Lung microvascular endothelial cell (primary cell): ENCODE results near the gene ADAMTSL2. TPM values are rescaled to one million over a fixed set of nuclear protein-coding genes. Genes with fewer than 3 reads are reported as not detected.

Source experiments
- DNase-seq, 2 donors: peaks; one replicate each; pipeline versions ENCODE4 v3.0.0 to v3.0.0-alpha.2; 2010; ENCODE audit warnings: low read depth in 2 of 2
- total RNA-seq: library from RNA; depleted of rRNA; stranded (reverse); fragments of >200 nt; gene quantifications from 2 replicates; pipeline ENCODE4 v1.2.1, GENCODE V29; 2014

ADAMTSL2 gene
- total RNA-seq, 1 donor from 2014 or later = under 0.01 TPM

DNA sequence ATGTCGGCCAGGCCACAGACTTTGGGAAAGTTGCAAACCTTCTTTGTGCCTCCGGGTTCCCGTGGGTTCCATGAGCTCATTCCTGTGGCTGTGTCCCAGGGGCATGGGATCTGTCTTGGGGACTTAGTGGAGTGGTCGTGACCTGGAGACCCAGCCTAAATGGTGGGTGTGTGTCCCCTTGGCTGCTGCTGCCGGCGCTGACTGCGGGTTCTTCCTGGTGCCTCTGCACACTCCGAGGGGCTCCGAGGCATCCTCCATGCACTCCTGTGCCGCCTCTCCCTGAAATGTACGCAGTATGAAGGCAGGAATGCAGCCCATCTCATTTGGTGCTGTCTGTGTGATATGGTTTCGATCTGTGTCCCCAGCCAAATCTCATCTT lies 34.6 kb upstream of the ADAMTSL2 start:
- no peak for DNase-seq

DNA sequence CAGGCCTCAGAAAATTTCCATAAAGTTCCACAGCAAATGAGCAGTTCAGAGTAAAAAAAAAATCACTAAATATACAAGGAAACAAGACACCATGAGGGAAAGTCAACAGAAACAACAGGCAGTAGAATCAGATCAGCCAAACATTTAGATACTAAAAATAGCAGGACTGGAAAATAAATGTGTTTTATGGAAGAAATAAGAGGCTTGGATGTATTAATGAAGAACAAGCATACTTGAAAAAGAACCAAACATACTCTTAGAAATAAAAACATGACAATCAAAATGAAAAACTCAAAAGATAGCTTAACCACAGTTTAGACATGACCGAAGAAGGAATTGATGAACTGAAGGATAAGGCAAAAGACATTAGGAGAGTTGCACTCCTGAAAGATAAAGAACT lies 32.4 kb upstream of the ADAMTSL2 start:
- DNase-seq = no peak

DNA sequence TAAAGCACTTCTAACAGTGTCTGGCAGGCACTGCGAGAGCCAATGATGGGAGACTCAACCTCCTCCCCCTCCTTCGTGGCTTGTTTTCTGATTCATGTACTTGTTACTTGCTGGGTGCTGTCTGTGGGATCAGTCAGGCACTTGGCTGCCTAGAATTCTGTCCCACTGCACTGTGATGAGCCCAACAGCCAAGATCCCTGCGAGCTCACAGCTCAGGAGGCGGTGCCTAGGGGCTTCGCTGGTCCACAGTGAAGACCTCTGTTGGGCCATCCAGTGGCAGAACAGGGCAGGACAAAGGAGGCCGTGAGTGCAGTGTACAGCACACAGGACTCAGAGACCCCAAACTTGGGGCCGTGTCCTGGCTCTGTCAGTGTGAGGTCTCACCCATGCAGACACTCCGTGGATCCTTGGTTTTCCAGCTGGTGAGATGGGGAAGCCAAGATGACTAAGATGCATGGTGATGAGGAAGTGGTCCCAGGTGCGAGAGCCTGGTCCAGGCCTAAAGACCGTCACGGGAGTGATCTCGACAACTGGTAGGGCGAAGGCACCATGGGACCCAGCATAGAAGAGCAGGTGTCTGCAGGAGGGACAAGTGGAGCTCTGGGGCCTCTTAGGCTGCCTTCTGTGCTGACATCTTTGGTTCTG lies 29.2 kb upstream of the ADAMTSL2 start:
- no peak for DNase-seq

DNA sequence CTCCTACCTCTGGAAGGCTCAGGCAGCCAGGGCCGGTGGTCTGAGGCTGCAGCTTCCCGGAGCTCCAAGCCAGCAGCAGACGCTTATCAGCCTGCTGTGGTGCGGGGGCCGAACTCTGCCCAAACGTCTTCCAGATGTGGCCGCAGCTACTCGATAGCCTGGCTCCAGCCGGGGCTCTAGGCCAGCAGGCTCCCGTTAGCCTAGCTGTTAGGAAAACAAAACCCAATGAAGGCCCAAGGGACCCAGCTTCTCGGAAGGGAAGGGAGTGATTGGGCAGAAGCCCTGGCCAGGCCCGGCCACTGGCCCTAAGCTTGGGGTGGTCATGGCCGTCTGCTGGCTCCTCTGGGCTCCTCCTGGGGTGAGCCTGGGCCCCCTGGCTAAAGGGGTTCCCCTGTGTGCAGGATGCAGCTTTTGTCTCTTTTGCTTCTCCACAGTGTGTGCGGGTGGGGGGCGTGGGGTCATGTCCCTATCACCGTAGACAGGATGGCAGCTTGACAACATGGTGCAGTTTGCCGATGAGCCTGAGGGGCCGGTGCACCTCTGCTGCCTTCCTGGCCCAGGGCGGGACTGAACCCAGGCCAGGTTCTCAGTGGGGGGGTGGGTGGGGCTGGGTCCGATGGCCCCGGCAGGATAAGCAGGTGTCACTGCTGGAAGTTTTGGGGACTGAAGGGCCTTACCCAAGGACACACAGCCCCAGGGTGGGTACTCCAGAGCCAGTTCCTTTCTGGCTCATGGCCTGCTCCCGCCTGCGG lies 28.4 kb upstream of the ADAMTSL2 start:
- no peak for DNase-seq

DNA sequence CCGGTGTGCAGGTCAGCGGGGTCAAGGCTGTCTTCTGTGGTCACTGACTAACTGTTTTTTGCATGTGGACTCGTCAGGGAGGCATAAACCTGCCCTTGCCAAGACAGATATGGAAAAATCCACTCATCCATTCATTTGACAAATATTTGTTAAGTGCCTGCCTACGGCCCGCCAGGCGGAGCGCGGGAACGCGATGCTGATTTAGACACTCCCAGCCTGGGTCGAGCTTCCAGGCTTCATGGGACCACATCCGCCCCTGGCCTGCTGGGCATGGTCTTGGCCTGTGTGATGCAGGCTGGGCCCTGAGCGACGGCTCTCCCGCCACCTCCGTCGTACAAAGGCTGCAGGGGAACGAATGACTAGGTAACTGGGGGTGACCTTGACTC lies 27.9 kb upstream of the ADAMTSL2 start:
- DNase-seq = peak in 1 of 2 donors; percentile 56

DNA sequence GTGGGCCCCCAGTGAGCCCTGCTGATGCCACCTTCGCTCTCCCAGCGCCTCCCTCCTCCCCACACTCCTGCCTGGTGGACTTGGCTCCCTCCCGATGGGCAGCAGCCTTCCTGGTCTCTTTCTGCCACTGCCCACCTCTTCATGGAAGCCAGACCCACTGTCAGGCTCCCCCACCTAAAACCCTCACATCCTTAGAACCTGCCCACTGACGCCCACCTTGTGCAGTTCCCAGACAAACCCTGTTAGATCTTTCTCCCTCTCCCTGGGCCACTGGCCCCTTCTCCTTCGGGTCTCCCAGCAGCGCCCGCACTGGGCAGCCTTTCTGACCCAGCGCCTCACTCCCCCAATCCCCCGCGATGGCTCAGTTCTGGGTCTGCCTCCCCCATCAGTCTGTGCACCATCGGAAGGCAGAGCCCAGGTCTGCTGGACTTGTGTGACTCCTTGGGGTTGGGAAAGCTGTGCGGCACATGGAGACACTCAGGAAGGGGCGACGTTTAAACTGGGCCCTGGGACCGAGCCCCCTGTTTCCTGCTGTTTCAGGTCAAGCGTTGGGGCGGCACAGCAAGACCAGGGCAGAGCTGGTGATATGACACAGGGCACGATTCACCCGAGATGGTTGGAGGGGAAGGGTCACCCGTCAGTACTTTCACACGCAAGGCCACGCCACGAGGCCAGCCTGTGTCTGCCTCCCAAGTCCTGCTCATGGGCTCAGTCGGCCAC lies 27.1 kb upstream of the ADAMTSL2 start:
- no peak for DNase-seq

DNA sequence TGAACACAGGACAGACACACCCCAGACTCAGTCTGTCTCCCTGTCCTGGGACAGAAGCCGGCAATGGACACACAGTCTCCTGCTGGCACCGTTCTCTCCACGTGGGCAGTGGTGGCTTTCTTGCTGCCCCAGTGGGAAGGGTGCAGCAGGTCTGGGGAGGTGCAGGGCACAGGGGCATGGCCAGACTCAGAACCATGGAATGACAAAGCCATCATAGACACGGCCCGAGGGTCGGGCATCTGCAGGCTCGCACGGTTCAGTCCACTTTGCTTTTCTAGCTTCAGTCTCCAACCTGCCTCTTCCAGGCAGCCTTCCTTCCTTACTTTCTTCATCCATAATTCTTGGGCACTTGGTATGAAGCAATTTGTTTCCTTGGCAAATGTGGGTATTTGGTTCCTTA lies 26.5 kb upstream of the ADAMTSL2 start:
- DNase-seq = no peak

DNA sequence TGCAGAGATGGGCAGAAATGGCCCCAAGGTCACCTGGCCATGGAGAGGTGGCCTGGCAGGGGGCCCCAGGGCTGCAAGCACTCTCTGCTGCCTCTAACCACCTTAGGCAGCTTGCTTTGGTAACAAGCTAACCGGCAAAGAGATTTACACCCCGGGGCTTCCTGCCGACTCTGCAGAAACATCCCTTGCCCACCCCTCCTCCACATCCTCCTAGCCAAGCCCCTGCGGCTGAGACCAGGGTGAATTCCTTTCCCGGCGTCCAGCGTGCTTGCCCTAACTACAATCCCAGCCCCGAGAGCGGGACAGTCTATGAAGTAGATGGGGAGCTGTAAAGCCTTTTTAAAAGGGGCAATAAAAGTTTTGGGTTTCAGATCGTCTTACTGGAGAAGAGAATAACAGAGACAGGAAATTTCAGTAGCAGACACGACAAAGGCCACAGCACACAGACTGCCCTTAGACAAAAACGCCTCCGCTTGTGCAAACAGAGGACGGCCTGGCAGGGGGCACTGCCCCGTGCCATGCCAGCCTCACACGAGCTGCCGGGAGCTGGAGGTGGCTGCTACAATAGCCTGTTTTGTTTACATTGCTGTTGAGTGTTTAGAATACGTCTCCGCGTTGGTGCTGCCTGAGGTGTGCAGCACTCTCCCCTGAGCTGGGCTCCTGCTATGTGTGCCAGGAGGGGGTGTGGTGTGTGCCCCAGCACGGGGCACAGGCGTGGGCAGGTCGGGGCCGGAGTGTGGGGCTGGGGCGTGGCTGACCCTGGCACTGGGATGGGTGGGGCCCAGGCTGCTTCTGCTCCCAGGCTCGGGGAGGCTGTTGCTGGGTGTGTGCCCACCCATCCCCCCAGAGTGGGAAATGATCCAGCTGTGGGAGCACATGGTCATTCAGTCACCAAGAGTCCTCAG lies 25.1 kb upstream of the ADAMTSL2 start:
- DNase-seq = peak in 1 of 2 donors; percentile 12

DNA sequence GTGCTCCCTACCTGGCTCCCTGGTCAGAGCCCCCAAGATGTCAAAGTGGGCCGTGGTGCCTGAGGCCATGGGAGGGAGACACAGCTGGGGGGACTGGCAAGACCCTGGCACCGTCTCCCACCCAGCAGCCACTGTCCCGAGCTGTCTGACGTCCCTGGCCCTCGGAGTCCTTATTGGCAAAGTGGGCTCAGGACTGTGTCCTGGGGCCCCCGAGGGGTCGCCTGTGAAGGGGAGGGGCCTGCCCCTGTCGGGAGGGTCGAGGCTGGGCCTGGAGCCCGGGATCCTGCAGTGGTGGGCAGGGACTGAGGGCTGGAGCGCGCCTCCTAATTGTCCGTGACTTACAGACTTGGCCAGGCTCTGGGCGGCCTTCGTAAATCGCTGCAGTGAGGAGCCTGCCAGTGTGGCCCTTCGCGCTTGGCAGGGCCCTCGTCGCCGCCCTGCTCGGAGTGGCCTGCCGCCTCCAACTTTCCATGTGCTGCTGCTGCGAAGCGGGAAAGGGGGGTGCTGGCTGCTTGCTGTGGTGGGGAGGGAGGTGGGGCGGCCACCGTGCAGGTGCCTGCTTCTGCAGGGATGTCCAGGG lies 23.5 kb upstream of the ADAMTSL2 start:
- DNase-seq = no peak

DNA sequence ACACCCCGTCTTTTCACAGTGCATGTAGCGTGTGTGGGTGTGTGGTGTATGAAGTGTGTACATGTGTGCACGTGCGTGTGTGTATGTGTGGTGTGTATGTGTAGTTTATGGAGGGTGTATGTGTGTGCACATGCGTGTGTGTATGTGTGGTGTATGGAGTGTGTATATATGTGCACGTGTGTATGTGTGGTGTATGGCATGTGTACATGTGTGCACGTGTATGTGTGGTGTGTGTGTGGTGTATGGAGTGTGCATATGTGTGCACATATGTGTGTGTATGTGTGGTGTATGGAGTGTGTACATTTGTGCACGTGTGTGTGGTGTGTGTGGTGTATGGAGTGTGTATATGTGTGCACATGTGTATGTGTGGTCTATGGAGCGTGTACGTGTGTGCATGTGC lies 22.9 kb upstream of the ADAMTSL2 start:
- DNase-seq = no peak

DNA sequence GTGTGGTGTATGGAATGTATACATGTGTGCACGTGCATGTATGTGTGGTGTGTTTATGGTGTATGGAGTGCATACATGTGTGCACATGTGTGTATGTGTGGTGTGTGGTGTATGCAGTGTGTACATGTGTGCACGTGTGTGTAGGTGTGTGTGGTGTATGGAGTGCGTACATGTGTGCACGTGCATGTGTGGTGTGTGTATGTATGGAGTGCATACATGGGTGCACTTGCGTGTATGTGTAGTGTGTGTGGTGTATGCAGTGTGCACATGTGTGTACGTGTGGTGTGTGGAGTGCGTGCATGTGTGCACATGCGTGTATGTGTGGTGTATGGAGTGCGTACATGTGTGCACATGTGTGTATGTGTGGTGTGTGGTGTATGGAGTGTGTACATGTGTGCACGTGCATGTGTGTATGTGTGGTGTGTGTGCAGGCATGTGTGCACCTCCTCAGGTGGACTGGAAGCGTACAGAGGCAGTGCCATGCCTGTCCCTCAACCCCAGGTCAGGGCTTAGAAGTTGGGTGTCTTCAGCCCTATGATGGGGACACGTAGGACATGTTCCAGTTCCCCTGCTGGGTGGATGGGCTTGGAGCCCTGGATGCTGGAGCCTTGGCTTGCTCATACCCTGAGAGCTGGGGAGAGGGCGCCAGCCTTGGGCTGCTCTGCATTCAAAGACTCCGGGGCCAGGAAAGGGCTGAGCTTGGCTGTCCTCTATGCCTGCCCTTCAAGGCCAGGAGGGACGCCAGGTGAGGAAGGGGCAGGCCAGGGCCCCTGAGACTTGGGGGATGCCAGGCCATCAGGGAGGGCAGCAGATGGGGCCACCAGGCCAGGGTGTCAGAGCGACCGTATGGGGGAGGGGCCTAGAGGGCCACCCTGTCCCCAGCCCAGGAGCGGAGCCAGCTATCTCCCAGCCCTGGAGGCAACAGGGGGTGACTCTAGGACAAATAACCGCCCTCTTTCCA lies 22.0 kb upstream of the ADAMTSL2 start:
- no peak for DNase-seq

DNA sequence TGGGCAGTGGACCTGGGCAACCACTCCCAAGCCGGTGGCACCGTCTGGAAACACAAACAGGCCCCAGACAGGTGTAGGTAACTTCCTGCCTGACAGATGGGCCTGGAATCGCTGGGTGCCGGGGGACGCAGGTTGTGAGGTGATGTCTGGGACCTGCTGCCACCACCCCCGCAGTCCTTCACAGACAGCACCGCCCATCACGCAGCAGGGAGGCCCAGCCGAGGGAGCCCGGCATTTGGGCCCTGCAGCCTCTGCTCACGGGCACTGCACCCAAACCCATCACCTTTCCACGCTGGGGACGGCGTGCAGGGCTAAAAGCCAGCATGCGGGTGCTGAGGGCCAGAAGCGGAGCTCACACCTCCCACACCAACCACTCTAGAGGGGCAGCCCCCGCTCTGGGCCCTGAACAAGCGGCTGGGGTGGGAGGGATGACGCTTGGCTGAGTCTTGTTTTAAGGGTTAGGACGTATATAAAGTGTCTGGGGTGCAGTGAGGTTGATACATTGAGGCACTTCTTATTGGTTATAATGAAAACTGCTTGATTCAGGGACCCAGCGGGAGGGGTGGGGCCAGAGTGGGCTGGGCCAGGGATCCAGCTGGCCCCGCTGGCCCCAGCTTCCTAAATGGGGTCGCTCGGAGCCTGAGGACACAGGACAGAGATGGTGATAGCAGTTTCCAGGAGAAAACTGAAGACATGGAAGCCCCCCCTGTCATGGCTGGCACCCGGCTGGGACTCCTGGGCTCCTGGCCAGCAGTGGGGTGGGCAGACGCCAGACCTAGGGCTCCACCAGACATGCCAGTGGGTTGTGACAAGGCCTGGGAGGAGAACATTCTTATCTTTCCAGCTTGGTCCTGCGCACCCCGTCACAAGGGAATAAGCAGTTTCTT lies 21.0 kb upstream of the ADAMTSL2 start:
- DNase-seq = no peak

DNA sequence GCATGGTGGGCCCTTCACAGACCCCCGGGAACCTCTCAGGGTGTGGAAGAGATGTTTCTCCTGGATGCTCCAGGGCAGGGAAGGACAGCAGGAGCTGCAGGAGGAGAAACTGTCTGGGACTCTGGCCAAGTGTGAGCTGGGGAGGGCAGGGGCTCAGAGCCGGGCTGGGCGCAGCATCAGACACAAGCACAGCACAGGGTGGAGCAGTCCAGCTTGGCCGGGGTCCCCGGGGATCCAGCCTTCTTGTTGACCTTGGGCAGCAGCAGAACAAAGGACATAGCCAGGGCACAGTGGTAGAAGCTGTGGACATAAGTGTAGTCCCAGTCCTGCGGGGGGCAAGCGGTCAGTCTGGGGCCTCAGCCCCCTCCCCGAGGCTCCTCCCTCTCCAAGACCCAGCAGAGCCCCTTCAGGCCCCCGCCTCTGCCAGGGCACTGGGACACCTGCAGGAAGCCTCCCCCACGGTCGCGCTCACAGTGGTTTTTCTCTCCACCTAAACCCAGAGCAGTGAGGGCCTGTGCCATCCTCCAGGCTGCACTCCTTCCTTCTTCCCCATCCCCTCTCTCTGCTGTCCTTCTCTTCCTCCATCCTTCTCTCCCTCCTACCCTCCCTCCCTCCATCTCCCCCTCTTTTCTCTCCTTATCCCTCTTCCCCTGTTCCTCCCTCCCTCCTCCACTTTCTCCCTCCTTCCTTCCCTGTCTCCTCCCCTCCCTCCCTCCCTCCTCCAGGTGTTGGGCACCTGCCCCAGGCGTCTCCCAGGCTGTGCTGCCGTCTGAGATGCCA lies 19.9 kb upstream of the ADAMTSL2 start:
- DNase-seq = no peak

DNA sequence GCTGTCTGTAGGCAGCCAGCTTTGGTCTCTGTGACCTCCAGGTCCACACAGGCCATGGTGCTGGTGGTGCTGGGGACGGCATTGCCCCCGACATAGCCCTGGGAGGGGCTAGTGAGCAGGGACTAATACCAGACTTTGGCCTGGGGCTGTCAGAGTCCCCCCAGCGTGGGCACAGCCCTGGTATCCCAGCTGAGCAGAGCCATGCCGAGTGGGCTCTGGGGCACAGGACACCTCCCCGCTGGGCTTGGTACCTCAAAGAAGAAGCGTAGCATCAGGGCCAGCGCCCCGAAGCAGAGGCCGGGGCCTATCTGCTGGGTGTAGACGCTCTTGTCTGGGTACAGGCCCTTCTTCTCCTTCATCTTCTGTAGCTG lies 19.3 kb upstream of the ADAMTSL2 start:
- no peak for DNase-seq

DNA sequence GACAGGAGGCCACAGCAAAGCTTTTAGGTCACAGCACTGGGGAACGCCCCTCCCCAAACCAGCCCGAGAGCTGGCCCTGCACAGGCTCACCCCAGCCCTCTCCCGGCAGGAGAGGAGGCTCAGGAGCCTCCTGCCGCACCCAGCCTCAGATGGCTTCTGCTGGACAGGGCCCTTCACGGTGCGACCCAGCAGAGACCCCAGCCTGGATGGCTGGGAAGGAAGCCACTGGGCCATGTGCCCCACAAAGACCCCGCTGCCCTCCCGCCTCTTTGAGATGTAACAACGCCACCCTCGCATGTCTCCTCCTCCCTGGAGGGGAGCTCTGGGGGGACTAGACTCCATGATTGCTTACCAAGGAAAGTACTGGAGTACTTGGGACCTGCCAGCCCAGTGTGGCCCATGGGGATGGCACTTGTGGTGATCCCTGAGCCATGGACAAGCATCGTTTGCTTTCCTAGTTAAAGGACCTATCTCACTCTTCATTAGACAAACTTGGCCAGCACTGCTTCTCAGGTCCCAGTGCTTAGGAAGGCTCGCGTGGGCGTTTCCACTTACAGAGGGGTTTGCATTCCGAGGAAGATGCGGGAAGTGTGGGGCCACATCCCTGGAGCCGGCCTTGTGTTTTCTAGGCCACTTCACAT lies 18.8 kb upstream of the ADAMTSL2 start:
- DNase-seq = no peak

DNA sequence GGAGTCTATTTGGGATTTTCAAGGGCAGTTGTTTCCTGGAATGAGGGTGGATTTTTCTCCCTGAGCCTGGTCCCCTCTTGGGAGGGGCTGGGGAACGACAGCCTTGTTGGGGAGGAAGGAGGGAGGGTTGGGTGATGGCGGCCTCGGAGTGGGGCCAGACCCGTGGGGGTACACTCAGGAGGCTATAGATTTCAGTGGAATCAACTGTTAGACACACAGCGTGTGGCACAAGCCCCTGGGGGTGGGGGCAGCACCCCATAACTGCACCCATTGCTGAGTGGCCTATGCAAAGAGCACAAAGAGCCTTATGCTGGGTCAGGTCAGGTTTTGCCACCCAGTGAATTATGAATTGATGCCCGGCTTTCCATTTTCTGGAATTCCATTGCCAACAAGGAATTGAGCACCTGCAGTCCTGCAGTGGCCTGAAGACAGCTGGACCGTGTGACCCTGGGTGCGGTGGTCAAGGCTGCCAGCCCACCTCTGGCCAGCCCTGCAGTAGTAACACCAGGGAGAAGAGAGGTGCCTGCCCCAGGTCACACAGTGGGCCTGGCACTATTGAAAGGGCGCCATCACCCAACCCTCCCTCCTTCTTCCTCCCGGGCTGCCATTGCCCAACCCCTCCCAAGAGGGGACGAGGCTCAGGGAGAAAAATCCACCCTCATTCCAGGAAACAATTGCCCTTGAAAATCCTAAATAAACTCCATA lies 18.1 kb upstream of the ADAMTSL2 start:
- no peak for DNase-seq

DNA sequence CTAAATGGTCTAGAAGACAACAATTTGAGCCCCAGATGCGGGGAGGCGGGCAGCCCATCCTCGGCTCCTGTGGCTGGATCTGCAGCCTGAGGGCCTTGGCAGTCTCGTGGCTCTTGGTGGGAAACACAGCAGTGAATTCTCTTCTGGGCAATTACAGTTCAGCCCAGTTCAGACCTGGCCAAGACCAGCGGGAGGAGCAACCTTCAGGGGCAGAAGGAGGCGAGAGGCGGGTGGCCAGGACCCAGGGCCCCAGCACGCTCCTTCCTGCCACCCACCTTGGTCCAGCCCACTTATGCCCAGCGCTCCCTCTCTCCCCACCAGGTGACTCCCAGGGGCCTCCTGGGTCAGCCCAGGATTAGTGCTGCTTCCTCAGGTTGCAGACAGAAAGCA lies 17.5 kb upstream of the ADAMTSL2 start:
- DNase-seq = no peak
